Activated naive CD4-positive, alpha-beta T cell treated with anti-CD3 and anti-CD28 coated beads for 36 hours (primary cell): Measurements from ENCODE around the gene AEN. TPM values are rescaled to one million over a fixed set of nuclear protein-coding genes. Genes with fewer than 3 reads are reported as not detected.
A peak's percentile ranks its signal among the peaks of the same experiment; 100 is the strongest.

ENCODE experiments used
- CTCF ChIA-PET: fragments of 350-600 bp; sonication (Branson Sonifier 250); formaldehyde crosslinking; loops from one replicate; lab custom pipeline; 2021; ENCODE audit warnings: antibody characterized with exemption; lab: Charles Lee
- DNase-seq: peaks from one replicate; pipeline ENCODE4 v3.0.0-alpha.2; 2020
- H3K27ac Mint-ChIP-seq: one replicate; pipeline ENCODE4 v1.8.0; 2021; ENCODE audit warnings: mild to moderate bottlenecking, mixed read lengths
- H3K27me3 Mint-ChIP-seq: one replicate; pipeline ENCODE4 v1.8.0; 2021; ENCODE audit warnings: low read depth, mixed read lengths
- H3K36me3 Mint-ChIP-seq: one replicate; pipeline ENCODE4 v1.8.0; 2021; ENCODE audit warnings: low read depth, mixed read lengths
- H3K4me1 Mint-ChIP-seq: one replicate; pipeline ENCODE4 v1.8.0; 2021; ENCODE audit warnings: low read depth, mixed read lengths
- H3K4me3 Mint-ChIP-seq: one replicate; pipeline ENCODE4 v1.8.0; 2021; ENCODE audit warnings: mild to moderate bottlenecking, moderate library complexity, mixed read lengths
- H3K9me3 Mint-ChIP-seq: one replicate; pipeline ENCODE4 v1.8.0; 2021; ENCODE audit warnings: mixed read lengths
- intact Hi-C: fragments of 100-400 bp; cut with micrococcal nuclease; formaldehyde crosslinking; loops from one replicate; pipeline ENCODE4 v1.15.1; 2023
- total RNA-seq, 2 experiments: library from RNA; stranded (reverse); gene quantifications; one replicate each; pipeline ENCODE4 v1.2.3, GENCODE V29; 2021

AEN gene
- total RNA-seq, 2 experiments from 2014 or later: 85.2 to 87.2 TPM

- intact Hi-C loops: no loop called here
- H3K9me3 Mint-ChIP-seq: no peaks in the 10 kb centered on the region
- peaks cover 9% of the 10 kb centered on the region for H3K36me3 Mint-ChIP-seq
- H3K4me3 Mint-ChIP-seq: no peak overlapping the region
- H3K4me1 Mint-ChIP-seq: peaks cover 7% of the 10 kb centered on the region
- CTCF ChIA-PET: no interaction called here
- peaks cover 11% of the 10 kb centered on the region for H3K27me3 Mint-ChIP-seq
- no peak overlapping the region for H3K27ac Mint-ChIP-seq
- no peak for DNase-seq
Measured at GRCh38 chr15:88617031-88617722, 4.0 kb upstream of the AEN start.

- no peak overlapping the region for H3K4me3 Mint-ChIP-seq
- intact Hi-C loops: no loop called here
- no peak overlapping the region for H3K27ac Mint-ChIP-seq
- peaks cover 15% of the 10 kb centered on the region for H3K36me3 Mint-ChIP-seq
- H3K9me3 Mint-ChIP-seq: no peaks in the 10 kb centered on the region
- peaks cover 9% of the 10 kb centered on the region for H3K27me3 Mint-ChIP-seq
- peaks cover 7% of the 10 kb centered on the region for H3K4me1 Mint-ChIP-seq
- CTCF ChIA-PET: no interaction called here
- DNase-seq: no peak
Measured at GRCh38 chr15:88617790-88618189, 3.4 kb upstream of the AEN start.

GRCh38 chr15:88618686-88619085 is 2.5 kb upstream of the AEN start:
- peaks cover 4% of the 10 kb centered on the region for H3K27me3 Mint-ChIP-seq
- H3K4me1 Mint-ChIP-seq: peaks cover 14% of the 10 kb centered on the region
- H3K36me3 Mint-ChIP-seq: peaks cover 24% of the 10 kb centered on the region
- CTCF ChIA-PET: no interaction called here
- no peak for DNase-seq
- intact Hi-C loops: no loop called here
- H3K27ac Mint-ChIP-seq: no peak overlapping the region
- H3K9me3 Mint-ChIP-seq: no peaks in the 10 kb centered on the region
- H3K4me3 Mint-ChIP-seq: no peak overlapping the region

- CTCF ChIA-PET: no interaction called here
- no peak overlapping the region for H3K4me3 Mint-ChIP-seq
- intact Hi-C loops: loop anchor here (5.0 to 10.0 kb wide), 3 partner anchors 468 to 1385 kb away; partner anchors contain the start of genes ABHD2, FANCI and ZNF710
- no peaks in the 10 kb centered on the region for H3K9me3 Mint-ChIP-seq
- H3K4me1 Mint-ChIP-seq: peaks cover 25% of the 10 kb centered on the region
- no peak overlapping the region for H3K27ac Mint-ChIP-seq
- peaks cover 4% of the 10 kb centered on the region for H3K27me3 Mint-ChIP-seq
- no peak for DNase-seq
- peaks cover 35% of the 10 kb centered on the region for H3K36me3 Mint-ChIP-seq
Measured at GRCh38 chr15:88619796-88620195, 1.3 kb upstream of the AEN start.

DNA sequence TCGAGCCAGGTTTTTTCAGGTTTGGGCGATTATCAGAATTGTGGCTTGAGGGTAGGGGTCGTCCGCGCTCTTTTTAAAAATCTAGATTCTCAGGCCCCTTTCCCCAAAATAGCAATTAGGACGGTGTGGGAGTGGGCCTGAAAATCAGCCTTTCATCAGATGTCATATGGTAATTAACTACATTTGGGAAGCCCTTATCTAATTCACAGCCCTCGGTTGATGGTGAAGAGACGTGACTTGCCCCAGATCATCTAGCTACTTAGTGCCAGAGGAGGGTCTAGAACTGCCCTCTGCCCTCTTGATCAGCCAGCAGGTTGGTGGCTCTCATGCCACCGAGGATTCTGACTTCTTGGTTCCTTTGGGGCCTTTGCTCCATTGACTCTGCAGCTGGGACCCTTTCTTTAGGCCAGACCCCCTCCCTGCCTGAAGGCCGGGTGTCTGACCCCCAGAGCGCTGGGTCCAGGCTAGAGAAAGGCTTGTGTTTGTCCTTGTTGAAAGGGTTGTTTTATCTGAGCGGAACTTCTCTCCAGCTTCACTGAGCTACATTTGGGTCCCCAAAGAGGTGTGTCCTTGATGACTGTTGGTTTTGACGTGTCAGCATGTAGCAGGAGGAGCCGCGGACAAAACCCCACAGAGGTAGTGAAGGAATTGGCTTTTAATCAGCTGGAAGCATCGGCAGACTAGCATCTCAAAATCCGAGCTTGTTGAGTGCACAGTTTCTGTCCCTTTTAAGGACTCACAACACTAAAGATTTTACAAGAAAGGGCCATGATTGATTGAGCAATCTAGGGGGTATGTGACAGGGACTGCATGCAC is 857 bp downstream of the AEN start:
- peak; percentile 79 for DNase-seq
- no peaks in the 10 kb centered on the region for H3K9me3 Mint-ChIP-seq
- H3K4me3 Mint-ChIP-seq: peak overlapping the region; percentile 90
- H3K27ac Mint-ChIP-seq: peak overlapping the region; percentile 97
- intact Hi-C loops: loop anchor here (1.0 to 10.0 kb wide), 6 partner anchors 76 to 1383 kb away; partner anchors contain the start of genes ABHD2, DET1, FANCI and HAPLN3
- H3K27me3 Mint-ChIP-seq: peaks cover 4% of the 10 kb centered on the region
- H3K36me3 Mint-ChIP-seq: peaks cover 48% of the 10 kb centered on the region
- H3K4me1 Mint-ChIP-seq: peaks cover 43% of the 10 kb centered on the region
- CTCF ChIA-PET: interaction anchor here (1.1 kb wide), 1 partner anchor 42 kb away, joined by 4 read pairs; no protein-coding TSS in a partner anchor

- Mint-ChIP-seq H3K4me3 (peak overlapping the region; percentile 90), H3K4me1 (peaks cover 49% of the 10 kb centered on the region), H3K27me3 (peaks cover 3% of the 10 kb centered on the region), H3K9me3 (no peaks in the 10 kb centered on the region), H3K27ac (peak overlapping the region; percentile 97), H3K36me3 (peaks cover 53% of the 10 kb centered on the region)
- DNase-seq: no peak
- CTCF ChIA-PET: interaction anchor here (1.1 kb wide), 1 partner anchor 42 kb away, joined by 4 read pairs; no protein-coding TSS in a partner anchor
- intact Hi-C loops: loop anchor here (2.0 to 10.0 kb wide), 4 partner anchors 272 to 1382 kb away; partner anchors contain the start of genes ABHD2, FANCI, HAPLN3 and ZNF710
Measured at GRCh38 chr15:88622605-88622975, 1.4 kb downstream of the AEN start.

DNA sequence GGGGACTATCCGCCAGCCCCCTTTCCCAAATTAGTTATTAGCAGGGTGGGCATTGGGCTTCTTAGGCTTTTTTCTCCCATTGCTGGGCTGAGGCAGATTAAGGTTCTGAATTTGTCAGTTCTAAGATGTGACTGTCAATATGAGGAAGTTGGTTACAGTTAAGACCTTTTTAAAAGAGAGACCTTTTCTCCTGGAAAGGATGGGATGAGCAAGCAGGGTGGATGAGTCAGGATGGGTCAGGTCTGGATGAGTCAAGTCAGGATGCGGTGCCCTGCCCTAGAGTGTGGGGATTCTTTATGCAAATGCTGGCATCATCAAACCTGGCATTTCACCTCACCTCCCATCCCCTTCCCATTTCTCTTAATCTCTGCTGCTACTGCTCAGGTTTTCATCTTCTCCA is 1.9 kb downstream of the AEN start:
- peaks cover 53% of the 10 kb centered on the region for H3K4me1 Mint-ChIP-seq
- DNase-seq: peak; percentile 92
- peaks cover 58% of the 10 kb centered on the region for H3K36me3 Mint-ChIP-seq
- H3K9me3 Mint-ChIP-seq: no peaks in the 10 kb centered on the region
- H3K4me3 Mint-ChIP-seq: peak overlapping the region; percentile 90
- intact Hi-C loops: loop anchor here (1.0 to 10.0 kb wide), 6 partner anchors 15 to 1382 kb away; partner anchors contain the start of genes ABHD2, FANCI, HAPLN3 and ZNF710
- CTCF ChIA-PET: interaction anchor here (1.1 to 2.9 kb wide), 5 partner anchors 10 to 270 kb away, joined by 4 to 23 read pairs (median 15); partner anchors contain the start of gene ISG20
- no peaks in the 10 kb centered on the region for H3K27me3 Mint-ChIP-seq
- H3K27ac Mint-ChIP-seq: peak overlapping the region; percentile 97

DNA sequence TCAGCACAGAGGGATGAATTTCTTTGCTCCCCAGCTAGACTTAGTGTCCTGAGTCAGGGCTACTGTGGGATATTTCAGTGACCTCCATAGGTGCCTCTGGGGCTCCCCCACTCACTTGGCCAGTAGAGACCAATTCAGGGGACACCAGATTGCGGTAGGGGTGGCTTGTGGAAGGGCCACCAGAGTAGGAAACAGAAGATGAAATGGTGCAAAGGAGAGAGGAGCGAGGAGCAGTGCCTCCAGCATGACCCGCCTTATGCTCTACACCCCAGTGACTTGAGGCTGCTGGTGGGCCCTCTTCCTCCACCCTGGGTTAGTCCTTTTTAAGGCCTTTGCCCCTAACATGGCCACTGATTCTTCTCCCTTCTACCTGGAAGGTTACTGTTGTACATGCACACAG is 2.5 kb downstream of the AEN start:
- peak overlapping the region; percentile 90 for H3K4me3 Mint-ChIP-seq
- H3K9me3 Mint-ChIP-seq: no peaks in the 10 kb centered on the region

GRCh38 chr15:88624156-88624970 is 3.2 kb downstream of the AEN start:
- CTCF ChIA-PET: interaction anchor here (0.6 to 2.9 kb wide), 13 partner anchors 9 to 210 kb away, joined by 3 to 23 read pairs (median 4); partner anchors contain the start of genes ISG20, MRPL46 and MRPS11
- H3K9me3 Mint-ChIP-seq: no peaks in the 10 kb centered on the region
- peak; percentile 52 for DNase-seq
- H3K36me3 Mint-ChIP-seq: peaks cover 71% of the 10 kb centered on the region
- H3K4me1 Mint-ChIP-seq: peaks cover 66% of the 10 kb centered on the region
- H3K27ac Mint-ChIP-seq: peak overlapping the region; percentile 97
- intact Hi-C loops: loop anchor here (1.0 to 10.0 kb wide), 6 partner anchors 40 to 1380 kb away; partner anchors contain the start of genes ABHD2, FANCI and ZNF710
- H3K4me3 Mint-ChIP-seq: peak overlapping the region; percentile 90
- no peaks in the 10 kb centered on the region for H3K27me3 Mint-ChIP-seq

More for the DNA sequence above, 2.5 kb downstream of the AEN start:
- CTCF ChIA-PET: interaction anchor here (1.1 to 2.9 kb wide), 8 partner anchors 9 to 270 kb away, joined by 3 to 23 read pairs (median 10); partner anchors contain the start of gene ISG20
- DNase-seq: no peak
- intact Hi-C loops: loop anchor here (1.0 to 10.0 kb wide), 9 partner anchors 15 to 1381 kb away; partner anchors contain the start of genes ABHD2, FANCI, HAPLN3 and ZNF710
- Mint-ChIP-seq H3K36me3 (peaks cover 64% of the 10 kb centered on the region), H3K27me3 (no peaks in the 10 kb centered on the region), H3K27ac (peak overlapping the region; percentile 97), H3K4me1 (peaks cover 59% of the 10 kb centered on the region)

GRCh38 chr15:88624971-88625490 is 3.9 kb downstream of the AEN start:
- DNase-seq: no peak
- Mint-ChIP-seq H3K4me1 (peaks cover 73% of the 10 kb centered on the region), H3K27ac (peak overlapping the region; percentile 97), H3K4me3 (peak overlapping the region; percentile 90), H3K36me3 (peaks cover 78% of the 10 kb centered on the region), H3K9me3 (no peaks in the 10 kb centered on the region), H3K27me3 (no peaks in the 10 kb centered on the region)
- intact Hi-C loops: loop anchor here (1.0 to 10.0 kb wide), 6 partner anchors 39 to 1380 kb away; partner anchors contain the start of genes ABHD2, FANCI and ZNF710
- CTCF ChIA-PET: interaction anchor here (0.6 to 2.9 kb wide), 15 partner anchors 8 to 210 kb away, joined by 3 to 23 read pairs (median 4); partner anchors contain the start of genes ISG20, MRPL46 and MRPS11
